Calu3 (cell line): ENCODE data around the gene HSD17B13. TPM values are rescaled to one million over a fixed set of nuclear protein-coding genes. Genes with fewer than 3 reads are reported as not detected.

ENCODE experiments used
- BruUV-seq: library from RNA; stranded (reverse); fragments of 400-500 nt; replicated peaks from 2 replicates; lab custom pipeline; 2021; lab: Mats Ljungman, UMichigan
- CTCF ChIA-PET: fragments of 300-600 bp; sonication (Branson Sonifier 250); formaldehyde crosslinking; loops from one replicate; lab custom pipeline; 2022; ENCODE audit warnings: antibody characterized with exemption; lab: Charles Lee
- DNase-seq: peaks from one replicate; pipeline ENCODE4 v3.0.0; 2022
- H3K27ac Mint-ChIP-seq: one replicate; pipeline ENCODE4 v1.8.0; 2022; ENCODE audit warnings: mixed read lengths; ENCODE audit not compliant: unreplicated experiment
- H3K27me3 Mint-ChIP-seq: one replicate; pipeline ENCODE4 v1.8.0; 2022; ENCODE audit warnings: mixed read lengths; ENCODE audit not compliant: unreplicated experiment
- H3K36me3 Mint-ChIP-seq: one replicate; pipeline ENCODE4 v1.8.0; 2022; ENCODE audit warnings: mild to moderate bottlenecking, moderate library complexity, mixed read lengths; ENCODE audit not compliant: insufficient read depth, unreplicated experiment
- H3K4me1 Mint-ChIP-seq: one replicate; pipeline ENCODE4 v1.8.0; 2022; ENCODE audit warnings: mild to moderate bottlenecking, low read depth, mixed read lengths; ENCODE audit not compliant: unreplicated experiment
- H3K4me3 Mint-ChIP-seq: one replicate; pipeline ENCODE4 v1.8.0; 2022; ENCODE audit warnings: mild to moderate bottlenecking, low read depth, moderate library complexity, mixed read lengths; ENCODE audit not compliant: unreplicated experiment
- H3K9me3 Mint-ChIP-seq: one replicate; pipeline ENCODE4 v1.8.0; 2022; ENCODE audit warnings: low read depth, mixed read lengths; ENCODE audit not compliant: unreplicated experiment
- intact Hi-C: fragments of 100-400 bp; cut with micrococcal nuclease; formaldehyde crosslinking; loops from one replicate; pipeline ENCODE4 v1.10.0; 2022; ENCODE audit not compliant: unreplicated experiment
- total RNA-seq: library from RNA; stranded (reverse); gene quantifications from 2 replicates; pipeline ENCODE4 v1.2.3, GENCODE V29; 2022
- TF ChIP-seq, protein P1 (sequence below): fragments of 200-600 bp; IDR thresholded peaks from one replicate; pipeline ENCODE4 v1.8.0; 2022; ENCODE audit warnings: antibody characterized with exemption; ENCODE audit not compliant: unreplicated experiment

Gene HSD17B13
- total RNA-seq, 1 experiment from 2014 or later: not detected

DNA sequence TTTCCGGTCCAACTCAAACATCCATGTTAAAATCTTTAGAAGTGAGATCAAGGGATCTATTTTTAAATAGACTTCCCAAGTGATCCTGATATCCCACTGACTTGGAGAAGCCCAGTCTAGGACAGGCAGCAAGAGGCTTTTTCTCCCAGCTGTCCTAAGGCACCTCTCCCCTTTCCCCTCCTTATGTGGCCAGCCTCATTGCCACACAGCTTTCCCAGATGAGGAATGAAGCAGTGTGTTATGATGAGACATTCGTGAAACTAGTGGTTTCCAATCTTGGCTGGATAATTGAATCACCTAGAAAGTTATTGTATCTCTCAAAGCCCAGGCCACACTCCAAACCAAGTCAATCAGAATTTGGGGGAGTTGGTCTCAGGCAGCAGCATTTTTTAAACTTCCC, 16.8 kb upstream of the HSD17B13 start:
- CTCF ChIA-PET: no interaction called here
- no peak overlapping the region for H3K27ac Mint-ChIP-seq
- peaks cover 4% of the 10 kb centered on the region for H3K9me3 Mint-ChIP-seq
- no peak for DNase-seq
- no TSS peak for BruUV-seq
- no peaks in the 10 kb centered on the region for H3K4me1 Mint-ChIP-seq
- intact Hi-C loops: no loop called here
- no peak overlapping the region for H3K4me3 Mint-ChIP-seq
- H3K27me3 Mint-ChIP-seq: no peaks in the 10 kb centered on the region
- TF ChIP-seq, protein P1, sequence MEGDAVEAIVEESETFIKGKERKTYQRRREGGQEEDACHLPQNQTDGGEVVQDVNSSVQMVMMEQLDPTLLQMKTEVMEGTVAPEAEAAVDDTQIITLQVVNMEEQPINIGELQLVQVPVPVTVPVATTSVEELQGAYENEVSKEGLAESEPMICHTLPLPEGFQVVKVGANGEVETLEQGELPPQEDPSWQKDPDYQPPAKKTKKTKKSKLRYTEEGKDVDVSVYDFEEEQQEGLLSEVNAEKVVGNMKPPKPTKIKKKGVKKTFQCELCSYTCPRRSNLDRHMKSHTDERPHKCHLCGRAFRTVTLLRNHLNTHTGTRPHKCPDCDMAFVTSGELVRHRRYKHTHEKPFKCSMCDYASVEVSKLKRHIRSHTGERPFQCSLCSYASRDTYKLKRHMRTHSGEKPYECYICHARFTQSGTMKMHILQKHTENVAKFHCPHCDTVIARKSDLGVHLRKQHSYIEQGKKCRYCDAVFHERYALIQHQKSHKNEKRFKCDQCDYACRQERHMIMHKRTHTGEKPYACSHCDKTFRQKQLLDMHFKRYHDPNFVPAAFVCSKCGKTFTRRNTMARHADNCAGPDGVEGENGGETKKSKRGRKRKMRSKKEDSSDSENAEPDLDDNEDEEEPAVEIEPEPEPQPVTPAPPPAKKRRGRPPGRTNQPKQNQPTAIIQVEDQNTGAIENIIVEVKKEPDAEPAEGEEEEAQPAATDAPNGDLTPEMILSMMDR: no peak
- H3K36me3 Mint-ChIP-seq: no peaks in the 10 kb centered on the region

DNA sequence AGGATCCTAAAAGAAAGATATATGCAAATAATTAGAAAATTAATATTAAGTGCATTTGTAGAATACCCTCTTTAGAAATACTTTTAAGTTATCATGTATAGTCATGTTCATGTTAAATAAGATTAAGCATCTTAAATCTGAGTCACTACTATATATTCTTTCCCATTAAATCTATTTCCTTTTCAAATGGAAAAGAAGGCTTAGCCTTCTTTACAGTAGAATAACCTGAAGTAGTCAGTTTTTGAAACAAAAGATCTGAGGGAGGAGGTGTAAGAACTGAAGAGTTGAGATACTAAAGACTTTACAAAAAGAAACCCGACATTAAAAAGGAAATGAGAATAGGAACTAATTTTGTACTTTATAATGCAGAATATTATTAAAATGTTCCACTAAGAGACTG, 14.7 kb upstream of the HSD17B13 start:
- no peak overlapping the region for H3K4me3 Mint-ChIP-seq
- intact Hi-C loops: no loop called here
- H3K4me1 Mint-ChIP-seq: no peaks in the 10 kb centered on the region
- H3K9me3 Mint-ChIP-seq: peaks cover 3% of the 10 kb centered on the region
- CTCF ChIA-PET: no interaction called here
- BruUV-seq: no TSS peak
- H3K36me3 Mint-ChIP-seq: no peaks in the 10 kb centered on the region
- no peaks in the 10 kb centered on the region for H3K27me3 Mint-ChIP-seq
- TF ChIP-seq, protein P1: no peak
- no peak for DNase-seq
- no peak overlapping the region for H3K27ac Mint-ChIP-seq

DNA sequence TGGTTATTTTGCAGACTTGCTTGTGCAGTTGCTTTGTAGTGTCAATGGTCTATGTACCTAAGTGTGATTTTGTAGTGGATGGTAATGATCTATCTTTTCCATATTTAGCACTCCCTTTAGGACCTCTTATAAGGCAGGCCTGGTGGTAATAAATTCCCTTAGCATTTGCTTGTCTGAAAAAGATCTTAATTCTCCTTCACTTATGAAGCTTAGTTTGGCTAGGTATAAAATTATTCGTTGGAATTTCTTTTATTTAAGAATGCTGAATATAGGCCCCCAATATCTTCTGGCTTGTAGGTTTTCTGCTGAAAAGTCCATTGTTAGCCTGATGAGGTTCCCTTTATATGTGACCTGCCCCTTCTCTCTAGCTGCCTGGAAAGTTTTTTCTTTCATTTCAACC, 10.6 kb upstream of the HSD17B13 start:
- CTCF ChIA-PET: no interaction called here
- DNase-seq: no peak
- Mint-ChIP-seq H3K4me1 (no peaks in the 10 kb centered on the region), H3K27ac (no peak overlapping the region), H3K9me3 (peaks cover 7% of the 10 kb centered on the region), H3K27me3 (no peaks in the 10 kb centered on the region), H3K4me3 (no peak overlapping the region), H3K36me3 (peaks cover 4% of the 10 kb centered on the region)
- TF ChIP-seq, protein P1: no peak
- intact Hi-C loops: no loop called here
- no TSS peak for BruUV-seq

- H3K27ac Mint-ChIP-seq: no peak overlapping the region
- peaks cover 7% of the 10 kb centered on the region for H3K9me3 Mint-ChIP-seq
- CTCF ChIA-PET: no interaction called here
- no peaks in the 10 kb centered on the region for H3K27me3 Mint-ChIP-seq
- H3K4me3 Mint-ChIP-seq: no peak overlapping the region
- H3K36me3 Mint-ChIP-seq: peaks cover 4% of the 10 kb centered on the region
- BruUV-seq: no TSS peak
- intact Hi-C loops: no loop called here
- no peak for DNase-seq
- H3K4me1 Mint-ChIP-seq: no peaks in the 10 kb centered on the region
- TF ChIP-seq, protein P1: no peak
Measured at GRCh38 chr4:87330761-87331160, 8.1 kb upstream of the HSD17B13 start.
